Nucleus accumbens (tissue), 56 donors: ENCODE data around the gene NUDT3.

Experiments used
- DNase-seq, 56 donors: peaks; one replicate each; lab custom pipeline; 2025; lab: John Stamatoyannopoulos, UW

Gene NUDT3

GRCh38 chr6:34231566-34232336 lies 160.7 kb downstream of the NUDT3 start:
- no peak for DNase-seq

GRCh38 chr6:34230653-34231371 lies 161.7 kb downstream of the NUDT3 start:
- DNase-seq = no peak

GRCh38 chr6:34229877-34230276 lies 162.6 kb downstream of the NUDT3 start:
- no peak for DNase-seq
